Dermis microvascular lymphatic vessel endothelial cell (primary cell): Measurements from ENCODE around the gene ZNFX1. TPM values are rescaled to one million over a fixed set of nuclear protein-coding genes. Genes with fewer than 3 reads are reported as not detected.

ENCODE experiments used
- DNase-seq, 2 donors: peaks; one replicate each; pipeline versions ENCODE4 v3.0.0 to v3.0.0-alpha.2; 2010; ENCODE audit warnings: low read depth in 2 of 2
- total RNA-seq: library from RNA; depleted of rRNA; stranded (reverse); fragments of >200 nt; gene quantifications from 2 replicates; pipeline ENCODE4 v1.2.1, GENCODE V29; 2014

The ZNFX1 gene
- total RNA-seq, 1 donor from 2014 or later = 22.5 TPM

DNA sequence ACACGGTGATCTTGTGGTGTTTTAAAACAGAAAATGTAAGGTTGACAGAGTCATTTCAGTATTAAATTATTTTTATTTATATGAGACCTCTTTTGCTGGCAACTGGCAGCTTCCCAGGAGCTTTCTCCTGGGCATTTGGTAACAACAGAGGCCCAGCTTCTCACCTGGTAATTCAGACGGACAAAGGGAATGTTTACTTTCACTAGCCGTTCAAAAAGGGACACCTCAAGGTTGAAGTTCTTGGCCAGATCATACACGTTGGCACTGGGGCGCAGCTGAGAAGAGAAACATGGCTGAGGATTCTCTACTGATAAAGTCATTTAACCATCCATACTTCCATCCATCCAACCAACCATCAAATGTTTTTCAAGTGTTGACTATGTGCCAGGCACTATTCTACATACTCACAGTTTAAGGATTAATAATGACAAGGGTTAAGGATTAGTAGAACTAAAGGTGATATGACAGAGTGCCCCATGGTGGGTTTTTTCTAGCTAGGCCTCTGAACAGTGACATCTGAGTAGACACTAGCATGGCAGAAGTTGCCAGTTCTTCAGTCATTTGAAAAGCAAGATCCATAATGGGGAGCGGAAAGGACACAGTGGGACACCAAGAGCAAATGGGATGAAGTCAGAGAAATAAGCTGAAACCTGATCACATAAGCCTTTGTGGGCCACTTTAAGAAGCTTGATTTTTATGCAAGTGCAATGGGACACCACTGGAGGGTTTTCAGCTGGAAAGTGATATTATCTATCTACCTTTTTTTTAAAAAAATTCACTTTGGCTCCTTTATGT is 25.1 kb downstream of the ZNFX1 start:
- no peak for DNase-seq

DNA sequence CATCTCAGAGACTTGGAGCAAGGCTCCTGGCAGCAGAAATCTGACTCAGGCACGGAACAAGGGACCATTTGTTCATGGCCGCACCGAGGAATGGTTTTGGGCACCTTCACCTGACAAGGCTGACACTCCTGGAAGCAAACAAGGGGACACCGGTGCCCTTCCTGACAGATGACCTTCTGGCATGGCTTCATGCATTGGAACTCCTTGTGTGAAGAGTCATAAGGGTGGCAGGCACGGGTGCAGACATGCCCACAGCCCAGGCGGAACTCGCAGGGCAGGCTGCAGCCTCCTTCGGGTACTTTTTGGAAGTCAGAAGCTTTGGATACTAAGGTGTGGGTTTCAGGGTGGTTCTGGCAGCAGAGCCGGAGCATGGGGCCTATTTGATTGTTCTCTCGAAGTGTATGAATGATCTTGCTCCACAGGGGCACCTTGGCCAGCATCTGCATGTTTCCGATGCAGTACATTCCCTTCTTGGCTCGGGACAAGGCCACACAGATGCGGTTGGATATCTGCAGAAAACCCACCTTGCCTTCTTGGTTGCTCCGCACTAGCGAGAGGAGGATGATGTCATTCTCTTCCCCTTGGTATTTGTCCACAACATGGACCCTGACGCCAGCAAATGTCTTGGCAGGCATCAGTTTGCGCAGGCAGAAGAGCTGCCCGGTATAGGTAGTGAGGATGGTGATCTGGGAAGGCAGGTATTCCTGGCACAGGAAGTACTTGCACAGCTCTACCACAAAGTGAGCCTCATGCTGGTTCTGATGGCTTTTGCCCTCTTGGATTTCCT is 28.8 kb downstream of the ZNFX1 start:
- no peak for DNase-seq

DNA sequence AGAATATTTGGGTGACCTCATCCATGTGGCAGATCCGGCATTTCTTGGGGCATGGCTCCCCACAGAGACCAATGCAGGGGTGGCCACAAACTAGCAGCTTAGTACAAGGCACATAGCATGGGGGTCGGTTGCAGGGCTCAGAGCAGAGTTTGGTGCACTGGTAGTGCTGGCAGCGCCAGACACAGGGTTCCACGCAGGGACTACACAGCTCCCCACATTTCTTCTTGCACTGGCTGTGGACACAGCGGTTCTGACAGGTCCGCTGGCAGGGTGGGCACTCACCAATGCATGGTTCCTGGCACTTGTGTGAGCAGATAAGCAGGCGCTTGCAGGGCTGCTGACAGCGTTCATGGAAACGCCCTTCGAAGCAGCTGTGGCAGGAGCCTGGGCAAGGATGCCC is 29.6 kb downstream of the ZNFX1 start:
- DNase-seq = no peak

DNA sequence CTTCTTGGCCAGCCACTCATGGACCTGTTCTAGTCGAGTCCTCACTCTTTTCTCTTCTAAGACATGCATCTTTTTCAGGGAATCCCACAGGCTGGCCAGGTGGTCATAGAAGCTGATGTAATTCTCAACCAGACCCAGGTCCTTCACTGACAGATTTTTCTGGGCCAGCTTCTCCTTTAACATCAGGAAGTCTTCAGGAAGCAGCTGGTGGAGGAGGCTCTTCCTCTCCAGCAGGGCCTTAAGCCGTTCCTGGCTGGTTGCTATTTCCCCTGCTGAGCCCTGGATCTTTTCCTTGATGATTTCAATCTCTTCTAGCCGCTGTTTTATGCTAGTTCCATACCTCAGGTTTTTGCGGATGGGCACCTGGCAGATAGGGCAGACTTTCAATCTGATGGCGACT is 30.1 kb downstream of the ZNFX1 start:
- DNase-seq = peak in 1 of 2 donors; percentile 90

DNA sequence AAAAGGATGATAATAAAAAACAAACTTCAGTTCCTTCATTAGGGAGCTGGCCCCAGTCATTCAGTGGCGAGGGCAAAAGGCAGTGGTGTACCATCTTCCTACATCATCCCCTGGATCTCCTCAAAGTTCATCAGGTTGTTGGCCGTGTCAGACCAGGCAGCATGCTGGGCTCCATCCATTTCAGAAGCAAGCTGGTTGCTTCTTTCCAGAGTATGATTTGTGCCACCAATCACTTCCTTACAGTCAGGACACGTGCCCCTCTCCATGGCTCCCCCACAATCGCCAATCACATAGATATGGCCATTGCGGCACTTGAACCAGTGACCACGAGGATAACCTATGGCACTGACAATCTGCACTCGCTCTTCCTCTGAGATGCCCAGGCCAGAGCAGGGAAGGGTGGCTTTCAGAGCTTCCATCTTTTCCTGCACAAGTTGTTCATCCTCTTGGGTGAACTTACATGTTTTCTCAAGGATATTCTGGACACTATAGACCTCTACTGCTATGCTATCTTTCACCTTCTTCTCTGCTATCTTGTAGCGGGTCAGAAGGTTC is 30.6 kb downstream of the ZNFX1 start:
- DNase-seq = no peak

DNA sequence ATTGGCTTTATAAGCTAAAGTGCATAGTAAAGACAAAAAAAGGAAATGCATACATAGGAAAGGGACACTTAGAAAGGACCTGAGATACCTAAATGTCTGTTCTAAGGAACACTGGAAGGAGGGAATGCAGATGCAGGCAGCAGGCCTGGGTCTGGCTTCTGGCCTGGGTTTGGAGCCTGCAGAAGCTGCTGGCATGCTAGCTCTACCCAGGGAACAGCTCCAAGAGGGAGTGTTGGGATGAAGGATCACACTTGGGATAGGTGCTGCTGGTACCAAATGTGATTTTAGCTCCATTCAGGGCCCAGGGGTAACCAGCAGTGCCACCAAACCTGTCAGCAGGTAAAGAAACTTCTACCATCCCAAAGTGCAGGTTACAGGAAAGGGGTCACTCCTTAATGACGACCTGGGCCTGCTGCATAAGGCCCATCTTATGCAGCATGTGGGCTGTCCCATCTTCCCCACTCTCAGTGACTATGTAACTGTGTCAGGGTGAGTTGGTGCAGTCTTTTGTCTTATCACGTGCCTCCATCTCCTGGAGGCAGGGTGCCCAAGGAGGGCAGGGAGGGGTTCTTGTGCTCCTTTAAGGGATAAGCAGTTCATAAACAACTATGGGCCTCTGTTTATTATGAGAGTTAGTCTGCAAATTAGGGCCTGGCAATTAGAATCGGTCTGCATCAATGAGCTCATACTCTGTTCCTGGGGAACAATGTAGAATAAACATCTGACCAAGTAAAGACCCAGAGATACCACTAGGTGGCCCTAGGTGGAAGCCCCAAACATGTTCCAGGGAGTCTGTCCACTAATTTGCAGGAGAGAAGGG is 31.7 kb downstream of the ZNFX1 start:
- peak; percentile 42 to 72 for DNase-seq

DNA sequence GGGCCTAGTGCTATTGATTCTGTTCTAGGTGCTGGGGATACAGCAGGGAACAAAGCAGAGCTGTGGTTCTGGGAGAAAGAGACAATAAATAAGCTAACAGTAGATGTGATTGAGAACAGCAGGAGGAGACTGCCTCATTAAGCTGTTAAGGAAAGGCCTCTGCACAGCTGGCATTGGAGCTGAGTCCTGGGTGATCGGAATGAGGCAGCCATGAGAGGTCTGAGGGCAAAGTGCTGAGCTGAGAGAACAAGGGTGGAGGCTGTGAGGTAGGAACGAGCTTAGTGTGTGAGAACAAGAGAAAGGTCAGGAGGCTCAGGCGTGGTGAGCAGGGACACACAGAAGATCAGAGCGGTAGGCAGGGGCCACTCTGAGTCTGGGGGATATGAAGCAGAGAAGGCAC is 40.3 kb downstream of the ZNFX1 start:
- DNase-seq = no peak

DNA sequence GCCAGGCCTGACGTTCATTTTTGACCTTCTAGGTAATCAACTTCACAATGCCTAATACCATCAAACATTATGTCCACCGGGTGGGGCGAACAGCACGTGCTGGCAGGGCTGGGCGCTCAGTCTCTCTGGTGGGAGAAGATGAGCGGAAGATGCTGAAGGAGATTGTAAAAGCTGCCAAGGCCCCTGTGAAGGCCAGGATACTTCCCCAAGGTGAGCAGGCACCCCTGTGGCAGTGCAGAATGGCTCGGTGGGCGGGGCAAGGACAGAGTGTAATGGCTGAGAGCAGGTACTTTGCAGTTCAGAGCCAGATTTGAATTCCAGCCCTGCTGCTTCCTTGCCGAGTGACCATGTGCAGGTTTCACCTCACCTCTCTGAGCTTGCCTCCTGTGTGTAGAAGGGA is 41.6 kb downstream of the ZNFX1 start:
- no peak for DNase-seq

DNA sequence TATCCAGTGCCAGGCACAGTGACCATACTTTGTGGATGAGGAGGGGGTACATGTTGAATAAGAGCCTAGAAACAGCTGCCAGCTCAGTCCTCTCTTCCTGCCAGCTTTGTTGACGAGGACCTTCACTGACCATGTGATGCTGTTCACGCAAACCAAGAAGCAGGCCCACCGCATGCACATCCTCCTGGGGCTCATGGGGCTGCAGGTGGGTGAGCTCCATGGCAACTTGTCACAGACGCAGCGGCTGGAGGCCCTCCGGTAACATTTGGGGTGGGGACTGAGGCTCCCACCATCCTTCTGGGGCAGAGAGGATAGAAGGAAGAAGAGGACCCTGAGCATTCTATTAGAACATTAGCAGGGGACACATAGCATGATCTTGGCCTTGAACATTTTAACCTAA is 43.0 kb downstream of the ZNFX1 start:
- no peak for DNase-seq

DNA sequence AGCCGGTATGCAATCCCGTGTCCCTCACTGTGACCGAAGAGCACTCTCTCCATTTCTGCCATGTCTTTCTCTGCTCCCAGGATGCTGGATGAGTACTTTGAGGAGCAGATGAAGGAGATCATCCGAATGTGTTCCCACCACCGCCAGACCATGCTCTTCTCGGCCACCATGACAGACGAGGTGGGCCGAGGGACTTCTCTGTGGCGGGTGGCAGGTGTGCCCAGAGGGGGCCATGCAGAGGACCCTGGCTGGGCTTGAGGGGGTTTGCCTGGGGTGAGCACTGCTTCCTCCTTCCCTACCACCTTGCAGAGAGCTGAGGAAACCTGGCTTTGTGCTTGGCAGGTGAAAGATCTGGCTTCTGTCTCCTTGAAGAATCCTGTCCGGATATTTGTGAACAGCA is 44.6 kb downstream of the ZNFX1 start:
- DNase-seq = no peak

DNA sequence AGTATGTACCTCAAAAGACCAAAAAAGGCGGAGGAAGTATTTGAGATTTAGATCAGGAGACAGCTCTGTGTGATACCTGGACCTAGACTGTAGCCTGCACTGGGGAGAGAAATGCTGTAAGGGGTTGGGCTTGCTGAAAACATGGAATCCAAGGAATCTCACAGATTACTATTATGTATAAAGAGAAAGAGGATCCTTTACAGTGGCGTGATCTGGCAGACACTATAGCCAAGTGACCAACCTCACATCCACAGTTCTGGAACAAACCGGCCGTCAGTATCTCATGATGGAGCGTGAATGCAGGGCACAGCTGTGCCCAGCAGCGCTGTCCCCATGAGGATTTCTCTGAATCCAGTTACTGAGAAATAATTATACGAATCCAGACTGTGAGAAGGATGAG is 46.4 kb downstream of the ZNFX1 start:
- DNase-seq = no peak

DNA sequence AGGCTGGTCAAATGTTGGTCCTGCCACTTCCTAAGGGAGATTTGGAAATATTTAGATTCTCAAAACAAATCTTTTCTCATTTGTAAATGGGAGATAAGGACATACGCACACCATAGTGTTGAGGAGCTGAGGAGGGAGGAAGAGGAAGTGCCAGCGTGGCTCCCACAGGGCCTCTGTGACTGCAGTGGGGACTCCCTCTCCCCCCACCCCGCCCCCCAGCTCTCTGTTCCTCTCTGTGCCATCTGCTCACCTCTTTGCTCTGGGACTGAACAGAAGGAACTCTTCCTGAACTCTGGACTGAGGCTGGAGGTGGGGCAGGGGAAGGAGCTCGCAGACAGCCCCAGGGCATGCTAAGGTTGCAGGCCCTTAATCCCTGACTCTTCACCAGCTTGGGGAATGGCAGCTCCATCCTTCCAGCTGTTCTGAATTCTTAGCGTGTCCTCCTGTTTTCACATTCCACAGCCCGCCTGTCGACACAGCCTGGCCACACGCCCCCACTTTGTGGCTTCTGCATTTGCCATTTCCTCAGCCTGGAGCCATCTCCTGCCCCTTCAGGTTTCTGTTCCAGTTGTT is 47.2 kb downstream of the ZNFX1 start:
- no peak for DNase-seq

DNA sequence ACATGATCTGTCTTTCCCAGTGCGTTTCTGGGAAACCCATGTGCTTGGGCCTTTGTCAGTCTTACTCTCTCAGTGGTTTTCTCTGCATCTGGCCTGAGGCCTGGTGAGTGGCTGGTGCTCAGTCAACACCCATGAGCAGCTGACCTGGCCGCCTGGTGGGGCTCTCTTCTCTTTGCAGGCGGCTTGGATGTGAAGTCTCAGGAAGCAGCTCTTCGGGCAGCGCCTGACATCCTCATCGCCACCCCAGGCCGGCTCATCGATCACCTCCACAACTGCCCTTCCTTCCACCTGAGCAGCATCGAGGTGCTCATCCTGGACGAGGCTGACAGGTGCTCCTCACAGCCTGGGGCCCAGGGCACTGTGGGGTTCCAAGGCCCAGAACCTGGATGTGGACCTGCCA is 47.8 kb downstream of the ZNFX1 start:
- DNase-seq = no peak

DNA sequence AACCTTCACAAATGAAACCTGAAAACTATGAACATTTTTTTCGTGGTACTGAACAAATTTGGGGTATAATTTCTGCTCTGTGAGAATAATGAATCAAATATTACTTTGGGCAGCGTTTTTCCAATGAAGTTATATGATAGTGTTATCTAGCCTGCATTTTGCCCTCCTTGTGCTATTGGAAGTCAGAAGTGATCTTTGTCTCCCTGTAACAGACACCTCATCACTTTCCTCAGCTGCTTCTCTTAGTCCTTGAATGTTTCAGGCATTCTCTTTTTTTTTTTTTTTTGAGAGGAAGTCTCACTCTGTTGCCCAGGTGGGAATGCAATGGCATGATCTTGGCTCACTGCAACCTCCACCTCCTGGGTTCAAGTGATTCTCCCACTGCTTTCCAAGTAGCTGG is 48.5 kb downstream of the ZNFX1 start:
- DNase-seq = no peak

DNA sequence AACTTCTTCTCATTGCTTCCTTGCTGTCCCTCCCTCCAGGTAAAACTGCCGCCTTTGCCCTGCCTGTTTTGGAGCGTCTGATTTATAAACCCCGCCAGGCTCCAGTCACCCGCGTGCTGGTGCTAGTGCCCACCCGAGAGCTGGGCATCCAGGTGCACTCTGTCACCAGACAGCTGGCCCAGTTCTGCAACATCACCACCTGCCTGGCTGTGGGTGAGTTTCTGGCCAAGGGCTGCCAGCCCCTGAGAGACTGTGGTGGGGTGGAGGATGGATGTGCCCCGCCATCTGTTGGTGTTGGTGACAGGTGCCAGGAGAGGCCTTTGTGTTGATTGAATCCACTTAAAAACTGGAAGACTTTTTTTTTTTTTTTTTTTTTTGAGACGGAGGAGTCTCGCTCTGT is 49.2 kb downstream of the ZNFX1 start:
- DNase-seq = no peak

DNA sequence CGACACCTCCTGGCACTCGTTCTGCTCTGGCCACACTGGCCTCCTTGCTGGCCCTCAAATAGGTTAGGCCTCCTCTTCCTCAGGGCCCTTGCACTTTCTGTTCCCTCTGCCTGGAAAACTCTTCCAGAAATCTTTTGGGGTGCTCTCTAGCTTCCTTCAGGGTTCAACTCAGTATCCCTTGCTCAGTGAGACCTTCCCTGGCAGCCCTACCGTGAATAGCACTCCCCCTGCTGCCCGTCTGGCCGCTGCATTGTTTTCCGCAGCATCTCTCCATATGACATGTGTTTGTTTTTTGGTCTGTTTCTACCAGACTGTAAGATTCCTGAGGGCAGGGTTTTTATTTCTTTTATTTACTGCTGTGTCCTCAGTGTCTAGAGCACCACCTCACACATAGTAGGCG is 52.0 kb downstream of the ZNFX1 start:
- DNase-seq = no peak

DNA sequence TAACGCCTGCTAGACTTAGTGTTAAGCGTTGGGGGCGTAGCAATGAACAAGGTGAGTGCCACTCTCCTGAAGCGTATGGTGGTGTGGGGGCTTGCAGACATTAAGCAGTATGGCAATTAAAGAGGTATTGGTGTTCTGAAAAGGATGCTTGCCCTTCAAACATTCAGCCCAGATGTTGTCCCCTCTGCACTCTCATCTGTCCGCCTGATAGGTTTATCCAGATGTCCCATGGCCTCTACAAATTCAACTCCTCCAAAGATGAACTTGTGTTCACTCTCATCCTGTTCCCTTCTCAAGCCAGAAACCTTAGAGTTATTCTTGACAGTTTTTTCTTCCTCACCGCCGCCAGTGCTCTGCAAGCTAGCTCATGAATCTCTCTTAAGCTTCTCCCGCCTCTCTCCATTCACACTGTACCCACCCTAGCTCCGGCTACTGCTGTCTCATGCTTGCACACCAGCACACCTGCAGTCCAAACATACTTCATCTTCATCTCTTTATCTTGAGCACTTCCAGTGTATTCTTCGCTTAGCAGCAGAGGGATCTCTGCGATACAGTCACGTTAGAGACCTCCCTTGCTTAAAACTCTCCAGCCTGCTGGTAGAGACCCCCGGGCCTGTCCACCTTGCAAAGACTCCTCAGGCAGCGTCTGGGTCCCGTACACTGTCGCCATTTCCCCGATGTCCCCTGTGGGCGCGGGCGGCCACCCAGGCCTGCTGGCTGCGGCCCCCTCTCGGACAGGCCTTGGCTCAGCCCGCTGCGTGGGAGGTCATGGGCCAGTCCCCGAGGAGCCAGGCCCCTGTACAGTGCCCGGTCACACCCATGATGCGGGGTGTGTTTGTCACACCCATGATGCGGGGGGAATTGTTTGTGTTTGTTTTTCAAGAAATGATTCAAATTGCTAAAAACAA is 57.7 kb downstream of the ZNFX1 start:
- DNase-seq = no peak

DNA sequence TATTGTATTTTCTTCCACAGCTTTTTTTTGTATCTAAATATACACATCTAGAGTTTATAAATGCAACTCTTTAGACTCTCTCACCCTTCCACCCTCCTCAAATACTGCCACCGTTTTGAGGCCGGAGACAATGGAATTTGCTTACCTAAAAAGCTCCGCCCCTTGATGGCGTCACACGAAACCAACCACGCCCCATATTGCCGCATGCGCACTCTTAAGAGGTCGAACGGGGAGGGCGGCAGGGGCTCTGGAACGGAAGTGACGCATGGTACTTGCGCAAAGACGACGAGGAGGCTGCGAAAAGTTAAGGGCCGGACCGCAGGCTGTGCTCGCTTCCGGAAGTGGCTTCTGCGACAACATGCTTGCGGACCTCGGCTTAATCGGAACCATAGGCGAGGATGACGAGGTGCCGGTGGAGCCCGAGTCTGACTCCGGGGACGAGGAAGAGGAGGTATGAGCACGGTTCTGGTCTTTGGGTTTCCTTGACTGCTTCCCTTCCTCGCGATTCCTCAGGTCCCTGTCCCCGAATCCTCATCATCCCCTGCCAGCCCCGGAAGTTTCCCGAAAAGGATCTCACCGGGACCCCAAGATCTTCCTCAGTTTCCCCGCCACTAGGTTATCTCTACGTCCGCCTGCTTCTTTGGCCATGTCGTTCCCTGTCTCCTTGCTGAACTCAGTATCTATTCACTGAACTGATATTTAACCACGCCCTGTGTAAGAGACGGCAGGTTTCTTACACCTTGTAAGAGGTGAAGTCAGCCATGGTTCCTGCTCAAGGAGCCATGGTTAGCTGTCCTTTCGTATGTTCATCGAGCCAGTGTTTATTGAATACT is 58.5 kb downstream of the ZNFX1 start, which contains the start of gene DDX27:
TSS of gene DDX27 (plus strand) at position 326 of the 833 bp plus-strand sequence. CDS start at position 359, 33 bp downstream.
- peak; percentile 97 to 98 for DNase-seq

DNA sequence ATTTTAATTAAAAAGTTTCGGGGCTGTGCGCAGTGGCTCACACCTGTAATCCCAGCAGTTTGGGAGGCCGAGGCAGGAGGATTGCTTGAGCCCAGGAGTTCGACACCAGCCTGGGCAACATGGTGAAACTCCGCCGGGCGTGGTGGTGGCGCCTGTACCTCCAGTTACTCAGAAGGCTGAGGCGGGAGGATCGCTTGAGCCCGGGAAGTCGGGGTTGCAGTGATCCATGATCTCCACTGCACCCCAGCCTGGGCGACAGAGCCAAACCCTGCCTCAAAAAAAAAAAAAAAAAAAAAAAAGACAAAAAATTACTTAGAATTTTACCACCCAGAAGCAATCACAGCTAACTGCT is 59.1 kb downstream of the ZNFX1 start:
- peak in 1 of 2 donors; percentile 6 for DNase-seq
